ENCODE data around the gene ANKS6.

Gene ANKS6

GRCh38 chr9:98747476-98747875 is 48.9 kb downstream of the ANKS6 start:
- peaks cover 68% of the 10 kb centered on the region for H3K36me3 ChIP-seq (ENCODE audit: control insufficient read depth, insufficient read depth, low read length)
- no peaks in the 10 kb centered on the region for H3K27me3 ChIP-seq (ENCODE audit: control insufficient read depth, insufficient read depth, low read length)
- H3K27ac ChIP-seq (ENCODE audit: low read depth, low read length) = no peak overlapping the region
- H3K9ac ChIP-seq (ENCODE audit: low read depth, low read length) = no peak overlapping the region
- no peaks in the 10 kb centered on the region for H3K4me1 ChIP-seq (ENCODE audit: control insufficient read depth, insufficient read depth, low read length)
- H3K4me3 ChIP-seq (ENCODE audit: low read depth, low read length) = no peak overlapping the region
- H3K9me3 ChIP-seq (ENCODE audit: control insufficient read depth, insufficient read depth, low read length) = no peaks in the 10 kb centered on the region

DNA sequence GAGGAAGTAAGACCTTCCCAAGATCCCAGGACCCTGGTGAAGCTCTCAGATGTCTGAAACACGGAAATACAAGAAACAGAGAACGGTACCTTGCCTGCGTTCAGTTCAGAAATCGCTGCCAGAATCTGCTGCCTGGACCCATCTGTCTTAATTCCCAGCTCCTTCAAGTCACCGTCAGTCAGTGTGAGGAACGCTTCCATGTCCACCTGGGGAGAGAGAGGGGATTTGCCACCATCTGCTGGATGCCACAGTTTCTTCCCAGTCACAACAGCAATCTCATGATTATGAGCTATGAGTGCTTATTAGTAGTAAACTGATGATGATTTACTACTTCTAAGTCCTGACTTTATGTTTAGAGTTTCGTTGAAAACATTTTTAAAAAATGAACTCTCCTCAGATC is 50.9 kb downstream of the ANKS6 start:
- no peak overlapping the region for H3K4me3 ChIP-seq (ENCODE audit: low read depth, low read length)
- no peak overlapping the region for H3K27ac ChIP-seq (ENCODE audit: low read depth, low read length)

DNA sequence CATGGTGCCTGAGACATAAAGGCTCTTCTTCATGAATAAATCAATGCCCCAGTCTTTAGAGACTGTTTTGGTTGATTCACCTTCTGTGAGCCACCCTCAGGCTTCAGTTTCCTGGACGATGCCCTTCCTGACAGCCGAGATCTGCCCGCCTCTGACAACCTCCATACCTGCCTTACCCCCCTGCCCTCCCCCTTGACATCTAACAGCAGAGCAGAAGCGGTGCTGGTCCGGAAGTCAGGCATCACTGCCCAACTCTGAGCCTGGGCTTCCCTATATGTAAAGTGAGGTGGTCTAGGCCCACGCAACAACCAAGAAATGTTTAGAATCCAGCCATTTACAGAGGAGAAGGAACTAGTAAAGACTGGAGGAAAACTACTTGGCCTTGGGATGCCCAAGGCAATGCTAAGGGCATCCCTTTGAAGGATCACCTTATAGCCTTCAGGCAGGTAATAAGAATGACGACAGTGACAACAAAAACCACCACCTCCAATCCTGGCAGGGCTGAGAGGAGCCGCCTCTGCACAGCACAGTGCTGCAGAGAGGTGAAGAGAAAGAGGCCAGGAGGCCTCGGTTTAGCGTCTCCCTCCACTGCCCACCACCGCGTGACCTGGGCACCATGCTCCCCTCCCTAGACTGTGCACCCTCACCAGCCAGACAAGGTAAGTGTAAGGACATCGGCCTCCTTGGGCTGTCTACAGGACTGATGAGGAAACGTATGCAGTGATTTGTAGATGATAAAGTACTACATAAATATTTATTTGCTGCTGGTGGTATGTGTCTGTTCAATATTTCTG is 52.3 kb downstream of the ANKS6 start:
- Histone ChIP-seq H3K27ac (ENCODE audit: low read depth, low read length) (no peak overlapping the region), H3K4me3 (ENCODE audit: low read depth, low read length) (no peak overlapping the region), H3K36me3 (ENCODE audit: control insufficient read depth, insufficient read depth, low read length) (peaks cover 44% of the 10 kb centered on the region), H3K9ac (ENCODE audit: low read depth, low read length) (no peak overlapping the region), H3K4me1 (ENCODE audit: control insufficient read depth, insufficient read depth, low read length) (no peaks in the 10 kb centered on the region), H3K27me3 (ENCODE audit: control insufficient read depth, insufficient read depth, low read length) (no peaks in the 10 kb centered on the region), H3K9me3 (ENCODE audit: control insufficient read depth, insufficient read depth, low read length) (no peaks in the 10 kb centered on the region)

More for the DNA sequence above, 50.9 kb downstream of the ANKS6 start:
- H3K9me3 ChIP-seq (ENCODE audit: control insufficient read depth, insufficient read depth, low read length) = no peaks in the 10 kb centered on the region
- no peaks in the 10 kb centered on the region for H3K27me3 ChIP-seq (ENCODE audit: control insufficient read depth, insufficient read depth, low read length)
- peaks cover 53% of the 10 kb centered on the region for H3K36me3 ChIP-seq (ENCODE audit: control insufficient read depth, insufficient read depth, low read length)
- H3K9ac ChIP-seq (ENCODE audit: low read depth, low read length) = no peak overlapping the region
- H3K4me1 ChIP-seq (ENCODE audit: control insufficient read depth, insufficient read depth, low read length) = no peaks in the 10 kb centered on the region

DNA sequence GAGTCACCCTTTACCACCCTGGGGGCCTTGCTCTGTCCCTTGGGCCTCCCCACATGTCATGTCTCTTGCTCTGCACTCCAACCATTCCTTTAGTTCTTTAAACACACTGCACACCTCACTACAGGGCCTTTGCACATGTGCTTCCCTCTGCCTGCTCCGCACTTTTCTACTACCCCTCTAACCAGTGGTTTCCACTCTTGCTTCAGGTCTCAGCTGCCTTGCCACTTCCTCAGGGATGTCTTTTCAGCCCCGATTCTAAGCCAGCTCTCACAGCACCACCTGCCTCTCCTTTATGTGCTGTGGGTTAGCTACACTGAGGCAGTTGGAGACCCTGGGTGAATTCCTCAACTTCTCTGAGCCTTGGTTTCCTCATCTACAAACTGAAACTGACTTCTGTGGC is 53.0 kb downstream of the ANKS6 start:
- no peaks in the 10 kb centered on the region for H3K27me3 ChIP-seq (ENCODE audit: control insufficient read depth, insufficient read depth, low read length)
- peaks cover 41% of the 10 kb centered on the region for H3K36me3 ChIP-seq (ENCODE audit: control insufficient read depth, insufficient read depth, low read length)
- H3K4me3 ChIP-seq (ENCODE audit: low read depth, low read length) = no peak overlapping the region
- no peak overlapping the region for H3K9ac ChIP-seq (ENCODE audit: low read depth, low read length)
- no peaks in the 10 kb centered on the region for H3K4me1 ChIP-seq (ENCODE audit: control insufficient read depth, insufficient read depth, low read length)
- H3K9me3 ChIP-seq (ENCODE audit: control insufficient read depth, insufficient read depth, low read length) = no peaks in the 10 kb centered on the region
- no peak overlapping the region for H3K27ac ChIP-seq (ENCODE audit: low read depth, low read length)

GRCh38 chr9:98742325-98743280 is 53.8 kb downstream of the ANKS6 start:
- no peaks in the 10 kb centered on the region for H3K27me3 ChIP-seq (ENCODE audit: control insufficient read depth, insufficient read depth, low read length)
- H3K27ac ChIP-seq (ENCODE audit: low read depth, low read length) = no peak overlapping the region
- H3K9ac ChIP-seq (ENCODE audit: low read depth, low read length) = no peak overlapping the region
- H3K4me1 ChIP-seq (ENCODE audit: control insufficient read depth, insufficient read depth, low read length) = no peaks in the 10 kb centered on the region
- H3K4me3 ChIP-seq (ENCODE audit: low read depth, low read length) = no peak overlapping the region
- no peaks in the 10 kb centered on the region for H3K9me3 ChIP-seq (ENCODE audit: control insufficient read depth, insufficient read depth, low read length)
- peaks cover 39% of the 10 kb centered on the region for H3K36me3 ChIP-seq (ENCODE audit: control insufficient read depth, insufficient read depth, low read length)

DNA sequence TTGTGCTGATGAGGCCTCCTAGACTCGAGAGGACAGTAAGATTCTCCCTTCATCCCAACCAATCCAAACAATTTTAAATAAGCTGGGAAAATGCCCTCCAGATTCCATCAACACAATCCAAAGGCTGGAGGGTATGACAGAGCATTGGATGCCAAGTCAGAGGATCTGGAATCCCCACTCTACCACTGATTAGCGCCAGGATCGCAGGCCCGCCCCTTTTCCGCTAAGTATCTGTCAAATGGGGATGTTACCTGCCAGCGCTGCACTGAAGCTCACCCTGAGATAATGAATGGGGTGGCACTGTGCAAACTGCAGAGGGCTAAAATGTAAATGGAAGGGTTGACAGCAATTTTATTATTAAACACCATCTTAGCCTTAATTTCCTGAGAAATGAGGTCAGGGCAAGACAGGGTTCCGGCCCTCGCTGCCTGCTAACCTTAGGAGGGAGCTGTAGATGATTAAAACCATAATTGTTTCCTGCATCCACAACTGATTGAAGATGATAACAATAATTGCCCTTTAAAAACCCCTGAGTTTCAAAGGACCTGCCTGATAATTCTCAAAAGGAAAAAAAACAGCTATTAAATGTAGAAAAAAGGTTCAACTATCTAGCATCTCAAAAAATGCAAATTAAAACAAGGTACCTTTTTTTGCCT is 56.0 kb downstream of the ANKS6 start:
- Histone ChIP-seq H3K36me3 (ENCODE audit: control insufficient read depth, insufficient read depth, low read length) (peaks cover 42% of the 10 kb centered on the region), H3K9me3 (ENCODE audit: control insufficient read depth, insufficient read depth, low read length) (no peaks in the 10 kb centered on the region), H3K9ac (ENCODE audit: low read depth, low read length) (no peak overlapping the region), H3K27ac (ENCODE audit: low read depth, low read length) (no peak overlapping the region), H3K4me1 (ENCODE audit: control insufficient read depth, insufficient read depth, low read length) (no peaks in the 10 kb centered on the region), H3K27me3 (ENCODE audit: control insufficient read depth, insufficient read depth, low read length) (no peaks in the 10 kb centered on the region), H3K4me3 (ENCODE audit: low read depth, low read length) (no peak overlapping the region)

DNA sequence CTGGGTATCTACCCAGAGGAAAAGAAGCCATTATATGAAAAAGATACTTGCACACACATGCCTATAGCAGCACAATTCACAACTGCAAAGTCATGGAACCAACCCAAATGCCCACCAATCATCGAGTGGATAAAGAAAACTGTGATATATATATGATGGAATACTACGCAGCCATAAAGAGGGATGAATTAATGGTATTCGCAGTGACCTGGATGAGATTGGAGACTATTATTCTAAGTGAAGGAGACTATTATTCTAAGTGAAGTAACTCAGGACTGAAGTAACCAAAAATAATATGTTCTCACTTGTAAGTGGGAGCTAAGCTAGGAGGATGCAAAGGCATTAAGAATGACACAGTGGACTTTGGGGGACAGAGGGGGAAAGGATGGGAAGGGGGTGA is 57.6 kb downstream of the ANKS6 start:
- Histone ChIP-seq H3K27ac (ENCODE audit: low read depth, low read length) (no peak overlapping the region), H3K4me3 (ENCODE audit: low read depth, low read length) (no peak overlapping the region), H3K9ac (ENCODE audit: low read depth, low read length) (no peak overlapping the region), H3K4me1 (ENCODE audit: control insufficient read depth, insufficient read depth, low read length) (no peaks in the 10 kb centered on the region), H3K9me3 (ENCODE audit: control insufficient read depth, insufficient read depth, low read length) (no peaks in the 10 kb centered on the region), H3K27me3 (ENCODE audit: control insufficient read depth, insufficient read depth, low read length) (no peaks in the 10 kb centered on the region), H3K36me3 (ENCODE audit: control insufficient read depth, insufficient read depth, low read length) (peaks cover 36% of the 10 kb centered on the region)

GRCh38 chr9:98736226-98736625 is 60.1 kb downstream of the ANKS6 start:
- no peak overlapping the region for H3K9ac ChIP-seq (ENCODE audit: low read depth, low read length)
- H3K27ac ChIP-seq (ENCODE audit: low read depth, low read length) = no peak overlapping the region
- H3K36me3 ChIP-seq (ENCODE audit: control insufficient read depth, insufficient read depth, low read length) = peaks cover 31% of the 10 kb centered on the region

DNA sequence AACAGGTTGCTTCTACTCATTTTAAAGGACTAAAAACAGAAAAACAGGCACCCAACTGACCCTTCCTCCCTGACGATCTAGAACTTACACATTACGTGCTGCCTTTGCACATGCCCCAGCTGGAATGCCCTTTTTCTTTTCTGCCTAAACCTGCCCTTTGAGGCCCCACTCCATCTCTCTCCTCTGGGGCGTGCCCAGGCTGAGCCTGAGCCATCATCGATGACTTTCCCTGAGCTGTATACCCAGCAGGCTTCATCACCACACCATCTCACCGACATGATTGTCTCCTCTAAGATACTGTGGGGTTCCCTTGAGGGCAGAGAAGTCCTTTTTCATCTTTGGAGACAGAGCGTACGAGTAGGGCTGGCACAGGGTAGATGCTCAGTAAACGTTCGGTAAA is 63.6 kb downstream of the ANKS6 start:
- Histone ChIP-seq H3K36me3 (ENCODE audit: control insufficient read depth, insufficient read depth, low read length) (peaks cover 28% of the 10 kb centered on the region), H3K4me3 (ENCODE audit: low read depth, low read length) (no peak overlapping the region), H3K9ac (ENCODE audit: low read depth, low read length) (no peak overlapping the region), H3K4me1 (ENCODE audit: control insufficient read depth, insufficient read depth, low read length) (no peaks in the 10 kb centered on the region), H3K27ac (ENCODE audit: low read depth, low read length) (no peak overlapping the region), H3K9me3 (ENCODE audit: control insufficient read depth, insufficient read depth, low read length) (no peaks in the 10 kb centered on the region), H3K27me3 (ENCODE audit: control insufficient read depth, insufficient read depth, low read length) (no peaks in the 10 kb centered on the region)

More at GRCh38 chr9:98736226-98736625, 60.1 kb downstream of the ANKS6 start:
- Histone ChIP-seq H3K4me3 (ENCODE audit: low read depth, low read length) (no peak overlapping the region), H3K4me1 (ENCODE audit: control insufficient read depth, insufficient read depth, low read length) (no peaks in the 10 kb centered on the region), H3K27me3 (ENCODE audit: control insufficient read depth, insufficient read depth, low read length) (no peaks in the 10 kb centered on the region), H3K9me3 (ENCODE audit: control insufficient read depth, insufficient read depth, low read length) (no peaks in the 10 kb centered on the region)

- H3K27ac ChIP-seq (ENCODE audit: low read depth, low read length) = no peak overlapping the region
Measured at GRCh38 chr9:98732091-98732490, 64.3 kb downstream of the ANKS6 start.

More at GRCh38 chr9:98732091-98732490, 64.3 kb downstream of the ANKS6 start:
- Histone ChIP-seq H3K9ac (ENCODE audit: low read depth, low read length) (no peak overlapping the region), H3K4me1 (ENCODE audit: control insufficient read depth, insufficient read depth, low read length) (no peaks in the 10 kb centered on the region), H3K27me3 (ENCODE audit: control insufficient read depth, insufficient read depth, low read length) (no peaks in the 10 kb centered on the region), H3K9me3 (ENCODE audit: control insufficient read depth, insufficient read depth, low read length) (no peaks in the 10 kb centered on the region), H3K4me3 (ENCODE audit: low read depth, low read length) (no peak overlapping the region), H3K36me3 (ENCODE audit: control insufficient read depth, insufficient read depth, low read length) (peaks cover 28% of the 10 kb centered on the region)
